Adrenal gland (tissue), 5 donors: Measurements from ENCODE around the gene STXBP1.

Experiments used
- CTCF ChIP-seq, 6 experiments: fragments of 450-650 bp in 4 of 6; fragments of 200-600 bp in 2 of 6; sonication (generic) in 1 of 6; IDR thresholded peaks; 1 replicate in 5 of 6; 2 replicates in 1 of 6; pipeline versions ENCODE4 v1.5.1 to v1.8.0; 2016 to 2021; ENCODE audit warnings: antibody characterized with exemption in 6 of 6, mild to moderate bottlenecking in 2 of 6, moderate library complexity in 1 of 6
- POLR2A ChIP-seq, 2 donors: fragments of 450-650 bp; IDR thresholded peaks; one replicate each; pipeline ENCODE4 v1.6.1; 2017; ENCODE audit warnings: antibody characterized with exemption in 2 of 2, mild to moderate bottlenecking in 2 of 2, moderate library complexity in 1 of 2
- donor health status: DM: no; HTN: no; CAD: no.

GRCh38 chr9:127738666-127739065, 126.6 kb downstream of the STXBP1 start:
- TF ChIP-seq CTCF (IDR thresholded peaks at IDR 0.05) (no peak), POLR2A (IDR thresholded peaks at IDR 0.05) (no peak)
